ENCODE data around the gene KCTD6. TPM values are rescaled to one million over a fixed set of nuclear protein-coding genes. Genes with fewer than 3 reads are reported as not detected.

The KCTD6 gene
- polyA plus RNA-seq = 25.3 TPM
- long read RNA-seq, donor 1, partial matches to known transcripts = 0 of 9 reads
- long read RNA-seq, donor 1, other reads (novel, unspliced or antisense) = 5 of 9 reads
- long read RNA-seq, donor 2, transcript KCTD6-202 (3 exons, 1,533 nt) = major isoform, 8 of 10 reads
- long read RNA-seq, donor 2, partial matches to known transcripts = 0 of 10 reads
- long read RNA-seq, donor 2, other reads (novel, unspliced or antisense) = 0 of 10 reads
- long read RNA-seq, donor 3 = 0 reads
- long read RNA-seq, donor 4, partial matches to known transcripts = 0 of 2 reads
- long read RNA-seq, donor 4, other reads (novel, unspliced or antisense) = 0 of 2 reads
- long read RNA-seq, donor 5, partial matches to known transcripts = 0 of 4 reads
- long read RNA-seq, donor 5, other reads (novel, unspliced or antisense) = 0 of 4 reads
- long read RNA-seq, donor 6, partial matches to known transcripts = 0 of 4 reads
- long read RNA-seq, donor 6, other reads (novel, unspliced or antisense) = 0 of 4 reads
- long read RNA-seq, donor 7, transcript KCTD6-202 (3 exons, 1,533 nt) = major isoform, 5 of 6 reads
- long read RNA-seq, donor 7, partial matches to known transcripts = 0 of 6 reads
- long read RNA-seq, donor 7, other reads (novel, unspliced or antisense) = 0 of 6 reads
- long read RNA-seq, donor 8, transcript KCTD6-202 (3 exons, 1,533 nt) = major isoform, 6 of 7 reads
- long read RNA-seq, donor 8, partial matches to known transcripts = 0 of 7 reads
- long read RNA-seq, donor 8, other reads (novel, unspliced or antisense) = 0 of 7 reads
- long read RNA-seq, donor 9, transcript KCTD6-202 (3 exons, 1,533 nt) = major isoform, 10 of 10 reads
- long read RNA-seq, donor 9, partial matches to known transcripts = 0 of 10 reads
- long read RNA-seq, donor 9, other reads (novel, unspliced or antisense) = 0 of 10 reads
- long read RNA-seq, donor 10, transcript KCTD6-202 (3 exons, 1,533 nt) = major isoform, 15 of 27 reads
- long read RNA-seq, donor 10, partial matches to known transcripts = 8 of 27 reads
- long read RNA-seq, donor 10, other reads (novel, unspliced or antisense) = 0 of 27 reads
- long read RNA-seq, donor 11, transcript KCTD6-202 (3 exons, 1,533 nt) = major isoform, 7 of 8 reads
- long read RNA-seq, donor 11, partial matches to known transcripts = 0 of 8 reads
- long read RNA-seq, donor 11, other reads (novel, unspliced or antisense) = 0 of 8 reads

GRCh38 chr3:58491506-58492402, at the start of gene KCTD6:
Gene KCTD6, plus strand, starts transcription at chr3:58492096. Its CDS starts 6,660 bp downstream, at chr3:58498756.
- Histone ChIP-seq H3K4me1 (ENCODE audit: control insufficient read depth, insufficient read depth, low read length) (peaks cover 34% of the 10 kb centered on the region), H3K27ac (ENCODE audit: low read length) (peak within 1 kb of the TSS; percentile 55), H3K9me3 (ENCODE audit: control insufficient read depth, low read depth, low read length) (no peaks in the 10 kb centered on the region), H3K36me3 (ENCODE audit: control insufficient read depth, insufficient read depth, low read length) (no peaks in the 10 kb centered on the region), H3K4me3 (ENCODE audit: low read length) (peak within 1 kb of the TSS; percentile 68), H3K27me3 (ENCODE audit: control insufficient read depth, insufficient read depth, low read length) (no peaks in the 10 kb centered on the region)
- peak; percentile 96 to 97 for DNase-seq
- no CpG with 5 or more reads among the region's 104 CpGs for WGBS (ENCODE audit: insufficient coverage, low lambda C conversion rate)

GRCh38 chr3:58452176-58452575, 39.7 kb upstream of the KCTD6 start:
- peaks cover 13% of the 10 kb centered on the region for H3K9me3 ChIP-seq (ENCODE audit: control insufficient read depth, low read depth, low read length)
- no peaks in the 10 kb centered on the region for H3K27me3 ChIP-seq (ENCODE audit: control insufficient read depth, insufficient read depth, low read length)
- no peak overlapping the region for H3K4me3 ChIP-seq (ENCODE audit: low read length)
- no peak overlapping the region for H3K27ac ChIP-seq (ENCODE audit: low read length)
- DNase-seq = peak in 1 of 2 donors; percentile 54
- peaks cover 7% of the 10 kb centered on the region for H3K4me1 ChIP-seq (ENCODE audit: control insufficient read depth, insufficient read depth, low read length)
- no peaks in the 10 kb centered on the region for H3K36me3 ChIP-seq (ENCODE audit: control insufficient read depth, insufficient read depth, low read length)
- no CpG with 5 or more reads among the region's 1 CpG for WGBS (ENCODE audit: insufficient coverage, low lambda C conversion rate)

- Histone ChIP-seq H3K36me3 (ENCODE audit: control insufficient read depth, insufficient read depth, low read length) (no peaks in the 10 kb centered on the region), H3K27ac (ENCODE audit: low read length) (no peak overlapping the region), H3K4me1 (ENCODE audit: control insufficient read depth, insufficient read depth, low read length) (peaks cover 12% of the 10 kb centered on the region), H3K4me3 (ENCODE audit: low read length) (no peak overlapping the region), H3K9me3 (ENCODE audit: control insufficient read depth, low read depth, low read length) (peaks cover 14% of the 10 kb centered on the region), H3K27me3 (ENCODE audit: control insufficient read depth, insufficient read depth, low read length) (no peaks in the 10 kb centered on the region)
- no peak for DNase-seq
- no CpG with 5 or more reads among the region's 4 CpGs for WGBS (ENCODE audit: insufficient coverage, low lambda C conversion rate)
Observed at GRCh38 chr3:58459160-58459559, 32.7 kb upstream of the KCTD6 start.

- H3K4me3 ChIP-seq (ENCODE audit: low read length) = no peak overlapping the region
- WGBS (ENCODE audit: insufficient coverage, low lambda C conversion rate) = no CpG with 5 or more reads among the region's 4 CpGs
- DNase-seq = no peak
- H3K9me3 ChIP-seq (ENCODE audit: control insufficient read depth, low read depth, low read length) = peaks cover 4% of the 10 kb centered on the region
- H3K27me3 ChIP-seq (ENCODE audit: control insufficient read depth, insufficient read depth, low read length) = no peaks in the 10 kb centered on the region
- H3K36me3 ChIP-seq (ENCODE audit: control insufficient read depth, insufficient read depth, low read length) = no peaks in the 10 kb centered on the region
- peak overlapping the region; percentile 64 for H3K27ac ChIP-seq (ENCODE audit: low read length)
- peaks cover 12% of the 10 kb centered on the region for H3K4me1 ChIP-seq (ENCODE audit: control insufficient read depth, insufficient read depth, low read length)
Observed at GRCh38 chr3:58462829-58463180, 29.1 kb upstream of the KCTD6 start.

GRCh38 chr3:58463181-58463941, 28.5 kb upstream of the KCTD6 start:
- Histone ChIP-seq H3K27ac (ENCODE audit: low read length) (peak overlapping the region; percentile 64), H3K27me3 (ENCODE audit: control insufficient read depth, insufficient read depth, low read length) (no peaks in the 10 kb centered on the region), H3K4me1 (ENCODE audit: control insufficient read depth, insufficient read depth, low read length) (peaks cover 12% of the 10 kb centered on the region), H3K9me3 (ENCODE audit: control insufficient read depth, low read depth, low read length) (no peaks in the 10 kb centered on the region), H3K36me3 (ENCODE audit: control insufficient read depth, insufficient read depth, low read length) (no peaks in the 10 kb centered on the region), H3K4me3 (ENCODE audit: low read length) (peak overlapping the region; percentile 13)
- WGBS (ENCODE audit: insufficient coverage, low lambda C conversion rate) = 32% methylated on average over 3 of the region's 18 CpGs
- DNase-seq = peak; percentile 54 to 82

- Histone ChIP-seq H3K27ac (ENCODE audit: low read length) (no peak overlapping the region), H3K9me3 (ENCODE audit: control insufficient read depth, low read depth, low read length) (no peaks in the 10 kb centered on the region), H3K4me1 (ENCODE audit: control insufficient read depth, insufficient read depth, low read length) (peaks cover 12% of the 10 kb centered on the region), H3K36me3 (ENCODE audit: control insufficient read depth, insufficient read depth, low read length) (no peaks in the 10 kb centered on the region), H3K27me3 (ENCODE audit: control insufficient read depth, insufficient read depth, low read length) (no peaks in the 10 kb centered on the region), H3K4me3 (ENCODE audit: low read length) (no peak overlapping the region)
- 60% methylated on average over 1 of the region's 5 CpGs for WGBS (ENCODE audit: insufficient coverage, low lambda C conversion rate)
- DNase-seq = no peak
Observed at GRCh38 chr3:58463942-58464271, 28.0 kb upstream of the KCTD6 start.

- no peak overlapping the region for H3K4me3 ChIP-seq (ENCODE audit: low read length)
- H3K27ac ChIP-seq (ENCODE audit: low read length) = no peak overlapping the region
- no peaks in the 10 kb centered on the region for H3K9me3 ChIP-seq (ENCODE audit: control insufficient read depth, low read depth, low read length)
- no peaks in the 10 kb centered on the region for H3K36me3 ChIP-seq (ENCODE audit: control insufficient read depth, insufficient read depth, low read length)
- H3K27me3 ChIP-seq (ENCODE audit: control insufficient read depth, insufficient read depth, low read length) = no peaks in the 10 kb centered on the region
- no peak for DNase-seq
- 92% methylated on average over 2 of the region's 3 CpGs for WGBS (ENCODE audit: insufficient coverage, low lambda C conversion rate)
- peaks cover 14% of the 10 kb centered on the region for H3K4me1 ChIP-seq (ENCODE audit: control insufficient read depth, insufficient read depth, low read length)
Observed at GRCh38 chr3:58464866-58465265, 27.0 kb upstream of the KCTD6 start.

- 100% methylated on average over 1 of the region's 4 CpGs for WGBS (ENCODE audit: insufficient coverage, low lambda C conversion rate)
- Histone ChIP-seq H3K27ac (ENCODE audit: low read length) (no peak overlapping the region), H3K27me3 (ENCODE audit: control insufficient read depth, insufficient read depth, low read length) (no peaks in the 10 kb centered on the region)
Observed at GRCh38 chr3:58466899-58467563, 24.9 kb upstream of the KCTD6 start.

GRCh38 chr3:58469096-58469495, 22.8 kb upstream of the KCTD6 start:
- no peak for DNase-seq
- H3K27ac ChIP-seq (ENCODE audit: low read length) = no peak overlapping the region
- peaks cover 25% of the 10 kb centered on the region for H3K4me1 ChIP-seq (ENCODE audit: control insufficient read depth, insufficient read depth, low read length)
- no peaks in the 10 kb centered on the region for H3K9me3 ChIP-seq (ENCODE audit: control insufficient read depth, low read depth, low read length)
- WGBS (ENCODE audit: insufficient coverage, low lambda C conversion rate) = no CpG with 5 or more reads among the region's 4 CpGs
- H3K4me3 ChIP-seq (ENCODE audit: low read length) = no peak overlapping the region
- no peaks in the 10 kb centered on the region for H3K27me3 ChIP-seq (ENCODE audit: control insufficient read depth, insufficient read depth, low read length)
- no peaks in the 10 kb centered on the region for H3K36me3 ChIP-seq (ENCODE audit: control insufficient read depth, insufficient read depth, low read length)

More at GRCh38 chr3:58466899-58467563, 24.9 kb upstream of the KCTD6 start:
- Histone ChIP-seq H3K36me3 (ENCODE audit: control insufficient read depth, insufficient read depth, low read length) (no peaks in the 10 kb centered on the region), H3K4me3 (ENCODE audit: low read length) (no peak overlapping the region), H3K9me3 (ENCODE audit: control insufficient read depth, low read depth, low read length) (no peaks in the 10 kb centered on the region), H3K4me1 (ENCODE audit: control insufficient read depth, insufficient read depth, low read length) (peaks cover 34% of the 10 kb centered on the region)
- no peak for DNase-seq

All from large intestine (tissue), 12 donors.